CD4-positive, alpha-beta memory T cell (primary cell): ENCODE results near the gene STYXL2. TPM values are rescaled to one million over a fixed set of nuclear protein-coding genes. Genes with fewer than 3 reads are reported as not detected.

Experiments
- CTCF ChIA-PET: fragments of 350-600 bp; sonication (Branson Sonifier 250); formaldehyde crosslinking; loops from one replicate; lab custom pipeline; 2021; ENCODE audit warnings: inconsistent platforms; ENCODE audit not compliant: partially characterized antibody; lab: Charles Lee
- POLR2A ChIA-PET: fragments of 350-600 bp; sonication (Branson Sonifier 250); formaldehyde crosslinking; loops from one replicate; lab custom pipeline; 2021; ENCODE audit not compliant: partially characterized antibody; lab: Charles Lee
- DNase-seq, 5 donors: peaks; one replicate each; pipeline versions ENCODE4 v3.0.0 to v3.0.0-alpha.2; 2020 to 2022; ENCODE audit warnings: mixed read lengths in 1 of 5
- H3K27ac ChIP-seq: one replicate; pipeline ENCODE4 v1.7.0; 2013; ENCODE audit warnings: low read depth, low read length
- H3K27me3 ChIP-seq: 2 replicates; pipeline ENCODE4 v1.7.0; 2013; ENCODE audit warnings: mild to moderate bottlenecking, low read length, moderate library complexity; ENCODE audit not compliant: insufficient read depth
- H3K36me3 ChIP-seq: 2 replicates; pipeline ENCODE4 v1.7.0; 2013; ENCODE audit warnings: mild to moderate bottlenecking, low read length, moderate library complexity; ENCODE audit not compliant: insufficient read depth
- H3K4me1 ChIP-seq: 2 replicates; pipeline ENCODE4 v1.7.0; 2013; ENCODE audit warnings: mild to moderate bottlenecking, low read length, moderate library complexity; ENCODE audit not compliant: insufficient read depth
- H3K4me3 ChIP-seq, 2 donors: one replicate each; pipeline ENCODE4 v1.7.0; 2013; ENCODE audit warnings: low read length in 2 of 2, mild to moderate bottlenecking in 1 of 2
- H3K9me3 ChIP-seq, 2 donors: one replicate each; pipeline ENCODE4 v1.7.0; 2013; ENCODE audit warnings: low read length in 2 of 2, control low read depth in 1 of 2; ENCODE audit not compliant: control insufficient read depth in 1 of 2
- H3K27ac Mint-ChIP-seq, 7 donors: one replicate each; pipeline ENCODE4 v1.8.0; 2020 to 2021; ENCODE audit warnings: mixed read lengths in 7 of 7, mild to moderate bottlenecking in 6 of 7, inconsistent platforms in 3 of 7, moderate library complexity in 3 of 7
- H3K27me3 Mint-ChIP-seq, 2 donors: one replicate each; pipeline ENCODE4 v1.8.0; 2020 to 2021; ENCODE audit warnings: mixed read lengths in 2 of 2
- H3K36me3 Mint-ChIP-seq, 2 donors: one replicate each; pipeline ENCODE4 v1.8.0; 2020 to 2021; ENCODE audit warnings: mixed read lengths in 2 of 2, inconsistent platforms in 1 of 2, mild to moderate bottlenecking in 1 of 2
- H3K4me1 Mint-ChIP-seq, 4 donors: one replicate each; pipeline ENCODE4 v1.8.0; 2020 to 2021; ENCODE audit warnings: mixed read lengths in 4 of 4, mild to moderate bottlenecking in 1 of 4
- H3K4me3 Mint-ChIP-seq, 8 donors: one replicate each; pipeline ENCODE4 v1.8.0; 2020 to 2021; ENCODE audit warnings: mixed read lengths in 8 of 8, mild to moderate bottlenecking in 7 of 8, moderate library complexity in 6 of 8, inconsistent platforms in 3 of 8
- H3K9me3 Mint-ChIP-seq, 8 donors: one replicate each; pipeline ENCODE4 v1.8.0; 2020 to 2021; ENCODE audit warnings: mixed read lengths in 8 of 8, mild to moderate bottlenecking in 5 of 8, inconsistent platforms in 3 of 8, moderate library complexity in 1 of 8
- intact Hi-C: fragments of 100-400 bp; cut with micrococcal nuclease; formaldehyde crosslinking; loops from one replicate; pipeline ENCODE4 v1.15.1; 2023
- polyA plus RNA-seq, 2 donors: library from polyadenylated mRNA; unstranded; fragments of 300-500 nt; fragmentation: Illumina TruSeq; gene quantifications; one replicate each; pipeline ENCODE4 v1.2.3, GENCODE V29; 2021
- total RNA-seq, 2 experiments: library from RNA; stranded (reverse); gene quantifications; one replicate each; pipeline ENCODE4 v1.2.3, GENCODE V29; 2021

STYXL2 gene
- total and polyA plus RNA-seq, 4 experiments from 2014 or later = not detected

DNA sequence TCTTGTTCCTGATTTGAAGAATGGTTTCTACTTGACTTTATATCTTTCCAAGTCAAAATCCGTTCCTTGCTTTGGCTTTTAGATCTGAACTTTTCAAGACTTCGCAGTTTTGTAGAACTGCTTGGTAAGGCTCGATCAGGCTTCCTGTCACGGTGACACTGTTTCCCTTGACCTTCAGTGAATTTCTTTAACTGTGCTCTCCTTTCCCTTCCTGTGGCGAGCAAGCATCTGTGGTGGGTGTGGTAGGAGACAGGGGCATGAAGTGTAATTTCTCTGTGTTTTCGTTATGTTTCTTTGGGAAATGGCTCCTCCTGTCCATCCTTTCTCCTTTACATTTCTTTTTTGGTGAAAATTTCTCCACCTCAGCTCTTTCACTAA is 10.4 kb downstream of the STYXL2 start:
- no peak for DNase-seq
- Mint-ChIP-seq H3K9me3 (peaks cover 0 to under 1% (median 0%) of the 10 kb centered on the region in 8 donors), H3K36me3 (no peaks in the 10 kb centered on the region), H3K27me3 (peaks cover 2 to 7% of the 10 kb centered on the region in 2 donors), H3K4me1 (peaks cover 18 to 33% (median 23%) of the 10 kb centered on the region in 4 donors), H3K27ac (peak overlapping the region in 2 of 7 donors; percentile 11 to 21), H3K4me3 (peak overlapping the region in 4 of 8 donors; percentile 16 to 71 (median 44))
- ChIA-PET POLR2A (interaction anchor here (3.1 kb wide), 1 partner anchor 14 kb away, joined by 10 read pairs; the partner anchor contains the start of gene GPA33), CTCF (interaction anchor here (1.2 to 1.4 kb wide), 2 partner anchors 12 to 116 kb away, joined by 3 read pairs; partner anchors contain the start of gene POU2F1)
- H3K36me3 ChIP-seq = no peaks in the 10 kb centered on the region
- no peak overlapping the region for H3K27ac ChIP-seq
- H3K27me3 ChIP-seq = no peaks in the 10 kb centered on the region
- H3K4me3 ChIP-seq = no peak overlapping the region
- no peaks in the 10 kb centered on the region for H3K9me3 ChIP-seq
- intact Hi-C loops = no loop called here
- H3K4me1 ChIP-seq = peaks cover 14% of the 10 kb centered on the region

DNA sequence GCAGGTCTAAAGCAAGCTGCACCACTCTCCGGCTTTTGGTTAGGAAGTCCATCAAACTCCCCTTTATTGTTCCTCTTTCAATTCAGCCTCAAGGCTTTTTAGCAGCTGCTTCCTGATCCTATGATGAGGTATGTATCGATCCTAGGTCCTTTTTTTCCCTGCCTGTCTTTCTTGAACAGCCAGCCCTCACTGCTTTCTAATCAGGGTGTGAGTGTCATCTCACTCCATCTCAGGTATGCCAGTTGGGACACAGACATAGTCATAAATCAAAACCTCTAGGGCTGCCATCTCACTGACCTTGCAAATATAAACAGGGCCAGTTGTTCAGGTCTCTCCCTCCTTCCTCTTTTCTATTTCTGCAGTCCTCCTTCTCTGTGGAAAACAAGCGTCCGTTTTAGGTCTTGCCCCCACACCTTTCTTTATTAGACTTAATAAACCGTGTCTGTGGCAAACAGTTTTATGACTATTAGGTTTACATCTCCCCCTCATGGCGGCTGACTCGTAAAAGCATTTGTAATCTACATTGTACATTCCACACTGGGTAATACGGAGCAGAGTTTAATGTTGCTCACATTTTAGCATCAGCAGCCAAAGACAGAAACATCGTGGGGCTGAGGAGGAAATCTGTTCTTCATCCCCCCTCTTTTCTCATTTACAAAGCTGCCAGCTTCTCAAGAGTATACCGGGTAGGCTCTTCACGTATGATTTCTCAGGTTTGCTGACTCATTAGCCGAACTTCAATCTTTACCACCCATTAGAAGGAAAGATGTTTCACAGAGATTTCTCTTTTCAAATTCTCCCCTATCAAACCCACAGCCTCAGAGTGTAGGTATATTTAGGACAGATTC is 11.6 kb downstream of the STYXL2 start:
- peaks cover 26% of the 10 kb centered on the region for H3K4me1 ChIP-seq
- H3K36me3 ChIP-seq = no peaks in the 10 kb centered on the region
- intact Hi-C loops = no loop called here
- H3K4me3 Mint-ChIP-seq = no peak overlapping the region
- H3K27me3 ChIP-seq = no peaks in the 10 kb centered on the region
- peaks cover 0 to under 1% of the 10 kb centered on the region in 2 donors for H3K36me3 Mint-ChIP-seq
- peaks cover 0 to 3% of the 10 kb centered on the region in 2 donors for H3K27me3 Mint-ChIP-seq
- H3K4me1 Mint-ChIP-seq = peaks cover 31 to 45% (median 36%) of the 10 kb centered on the region in 4 donors
- H3K4me3 ChIP-seq = no peak overlapping the region
- ChIA-PET POLR2A (no interaction called here), CTCF (interaction anchor here (1.4 kb wide), 1 partner anchor 13 kb away, joined by 3 read pairs; no protein-coding TSS in a partner anchor)
- H3K9me3 ChIP-seq = no peaks in the 10 kb centered on the region
- no peak overlapping the region for H3K27ac ChIP-seq
- no peak for DNase-seq
- H3K9me3 Mint-ChIP-seq = peaks cover 0 to 10% (median 5%) of the 10 kb centered on the region in 8 donors
- no peak overlapping the region for H3K27ac Mint-ChIP-seq

DNA sequence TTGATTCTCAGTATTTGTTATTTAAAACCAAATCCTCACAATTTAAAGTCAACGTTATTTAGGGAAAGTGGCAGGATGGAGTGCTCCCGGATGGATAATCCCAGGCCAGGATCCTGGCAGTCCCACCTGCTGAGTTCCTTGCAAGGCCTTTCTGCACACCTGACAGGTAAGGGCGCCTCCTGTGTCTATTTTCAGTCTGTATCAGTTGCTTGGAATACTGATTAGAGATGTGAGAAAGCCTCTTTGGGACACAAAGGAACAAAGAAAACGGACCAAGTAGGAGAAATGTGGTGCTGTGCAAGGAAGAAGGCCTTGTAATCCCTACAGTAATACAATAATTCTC is 12.2 kb downstream of the STYXL2 start:
- Mint-ChIP-seq H3K36me3 (peaks cover 0 to 4% of the 10 kb centered on the region in 2 donors), H3K4me1 (peaks cover 37 to 51% (median 42%) of the 10 kb centered on the region in 4 donors), H3K27ac (no peak overlapping the region), H3K4me3 (no peak overlapping the region), H3K27me3 (peaks cover 0 to 3% of the 10 kb centered on the region in 2 donors), H3K9me3 (peaks cover 0 to 16% (median 8%) of the 10 kb centered on the region in 8 donors)
- CTCF ChIA-PET = no interaction called here
- peaks cover 30% of the 10 kb centered on the region for H3K4me1 ChIP-seq
- POLR2A ChIA-PET = no interaction called here
- no peaks in the 10 kb centered on the region for H3K27me3 ChIP-seq
- H3K4me3 ChIP-seq = no peak overlapping the region
- intact Hi-C loops = no loop called here
- H3K9me3 ChIP-seq = no peaks in the 10 kb centered on the region
- DNase-seq = no peak
- H3K36me3 ChIP-seq = no peaks in the 10 kb centered on the region
- H3K27ac ChIP-seq = no peak overlapping the region

DNA sequence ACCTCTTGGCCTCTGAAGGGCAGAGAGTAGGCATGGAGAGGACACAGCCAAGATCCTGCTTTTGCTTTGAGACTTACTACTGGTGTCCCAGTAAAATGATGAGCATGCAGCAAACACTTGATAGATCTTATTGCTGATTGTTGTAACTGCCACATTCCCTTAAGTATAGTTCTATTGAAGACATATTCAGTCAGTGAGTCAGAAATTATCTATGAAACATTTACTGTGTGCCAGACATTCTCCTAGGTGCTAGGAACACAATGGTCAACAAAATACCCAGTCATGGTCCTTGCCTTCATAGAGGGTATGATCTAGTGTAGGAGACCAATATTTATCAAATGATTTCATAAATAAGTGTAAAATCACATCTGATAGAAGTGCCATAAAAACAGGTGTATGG is 13.6 kb downstream of the STYXL2 start:
- Histone ChIP-seq H3K27me3 (no peaks in the 10 kb centered on the region), H3K36me3 (no peaks in the 10 kb centered on the region), H3K9me3 (no peaks in the 10 kb centered on the region), H3K27ac (no peak overlapping the region), H3K4me1 (peaks cover 30% of the 10 kb centered on the region), H3K4me3 (no peak overlapping the region)
- Mint-ChIP-seq H3K27me3 (peaks cover 0 to 3% of the 10 kb centered on the region in 2 donors), H3K36me3 (peaks cover 0 to 4% of the 10 kb centered on the region in 2 donors), H3K9me3 (peaks cover 0 to 18% (median 10%) of the 10 kb centered on the region in 8 donors), H3K4me1 (peaks cover 43 to 53% (median 50%) of the 10 kb centered on the region in 4 donors), H3K4me3 (peak overlapping the region in 1 of 8 donors; percentile 22), H3K27ac (peak overlapping the region in 3 of 7 donors; percentile 2 to 28 (median 15))
- POLR2A ChIA-PET = interaction anchor here (3.7 kb wide), 1 partner anchor 17 kb away, joined by 27 read pairs; the partner anchor contains the start of gene GPA33
- intact Hi-C loops = no loop called here
- no peak for DNase-seq
- CTCF ChIA-PET = interaction anchor here (2.6 kb wide), 1 partner anchor 14 kb away, joined by 6 read pairs; no protein-coding TSS in a partner anchor

DNA sequence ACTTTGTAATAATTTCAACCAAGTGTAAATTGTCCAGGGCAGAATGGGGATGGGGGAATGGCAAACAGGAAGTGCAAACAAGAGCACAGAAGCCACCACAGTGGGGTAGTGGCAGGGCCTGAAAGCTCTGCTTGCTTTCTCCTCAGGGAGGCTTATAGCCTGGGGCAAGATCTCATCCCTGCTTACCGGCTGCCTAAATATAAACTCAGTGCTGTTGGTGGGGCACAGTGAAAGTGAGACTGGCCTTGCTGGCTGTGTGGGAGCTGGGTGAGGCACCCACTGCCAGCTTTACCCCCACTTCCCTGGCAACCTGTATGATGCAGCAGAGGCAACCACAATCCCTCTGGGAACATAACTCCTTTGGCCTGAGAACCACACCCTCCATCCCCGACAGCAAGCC is 15.2 kb downstream of the STYXL2 start:
- peaks cover 0 to 4% of the 10 kb centered on the region in 2 donors for H3K36me3 Mint-ChIP-seq
- peak overlapping the region; percentile 41 to 93 (median 73) for H3K27ac Mint-ChIP-seq
- Histone ChIP-seq H3K4me1 (peaks cover 26% of the 10 kb centered on the region), H3K9me3 (no peaks in the 10 kb centered on the region), H3K36me3 (no peaks in the 10 kb centered on the region), H3K4me3 (no peak overlapping the region), H3K27ac (no peak overlapping the region), H3K27me3 (no peaks in the 10 kb centered on the region)
- intact Hi-C loops = no loop called here
- peaks cover 0 to 18% (median 11%) of the 10 kb centered on the region in 8 donors for H3K9me3 Mint-ChIP-seq
- no peaks in the 10 kb centered on the region for H3K27me3 Mint-ChIP-seq
- ChIA-PET POLR2A (interaction anchor here (1.0 to 3.7 kb wide), 4 partner anchors 11 to 19 kb away, joined by 3 to 27 read pairs (median 4); partner anchors contain the start of gene GPA33), CTCF (interaction anchor here (1.0 to 2.6 kb wide), 6 partner anchors 12 to 199 kb away, joined by 3 to 6 read pairs (median 4); no protein-coding TSS in a partner anchor)
- H3K4me1 Mint-ChIP-seq = peaks cover 41 to 52% (median 49%) of the 10 kb centered on the region in 4 donors
- peak overlapping the region in 3 of 8 donors; percentile 45 to 71 (median 60) for H3K4me3 Mint-ChIP-seq
- no peak for DNase-seq

DNA sequence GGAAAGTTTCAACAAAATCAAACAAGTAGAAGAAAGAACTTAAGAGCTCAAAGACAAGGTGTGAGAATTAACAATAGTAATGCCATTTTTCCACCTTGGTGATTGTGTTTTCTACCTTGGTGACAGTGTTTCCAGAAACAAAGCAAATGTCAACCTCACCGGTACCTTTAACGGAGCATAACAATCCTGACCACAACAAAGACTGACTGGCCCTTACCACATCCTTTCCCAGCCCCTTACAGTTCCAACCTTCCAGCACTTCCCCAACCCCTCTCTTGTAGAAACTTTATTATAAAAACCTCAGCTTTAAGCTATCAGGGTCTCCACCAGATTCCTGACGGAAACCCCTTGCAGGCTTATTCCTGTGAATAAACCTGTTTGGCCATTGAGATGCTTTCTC is 16.7 kb downstream of the STYXL2 start:
- POLR2A ChIA-PET = interaction anchor here (1.2 to 3.7 kb wide), 3 partner anchors 8 to 20 kb away, joined by 3 to 27 read pairs (median 4); partner anchors contain the start of gene GPA33
- CTCF ChIA-PET = interaction anchor here (1.2 to 1.4 kb wide), 2 partner anchors 12 to 51 kb away, joined by 3 to 4 read pairs; no protein-coding TSS in a partner anchor
- H3K4me3 Mint-ChIP-seq = peak overlapping the region in 7 of 8 donors; percentile 50 to 61 (median 56)
- H3K27ac Mint-ChIP-seq = peak overlapping the region; percentile 16 to 86 (median 44)
- intact Hi-C loops = no loop called here
- peaks cover 0 to 18% (median 11%) of the 10 kb centered on the region in 8 donors for H3K9me3 Mint-ChIP-seq
- Histone ChIP-seq H3K36me3 (no peaks in the 10 kb centered on the region), H3K4me3 (no peak overlapping the region), H3K27me3 (no peaks in the 10 kb centered on the region), H3K27ac (no peak overlapping the region), H3K9me3 (no peaks in the 10 kb centered on the region), H3K4me1 (peaks cover 24% of the 10 kb centered on the region)
- peak; percentile 38 to 59 (median 55) for DNase-seq
- no peaks in the 10 kb centered on the region for H3K27me3 Mint-ChIP-seq
- peaks cover 34 to 44% (median 38%) of the 10 kb centered on the region in 4 donors for H3K4me1 Mint-ChIP-seq
- H3K36me3 Mint-ChIP-seq = peaks cover 0 to 4% of the 10 kb centered on the region in 2 donors
